ENCODE data around the gene NME4. TPM values are rescaled to one million over a fixed set of nuclear protein-coding genes. Genes with fewer than 3 reads are reported as not detected.
"Not testable (repeated sequence)": the region's sequence is repeated elsewhere in the genome, so short reads cannot be mapped to it uniquely, and the experiment has no call there.

Gene NME4
- 10 to 100 TPM; 38.3 to 63.6 TPM for total RNA-seq

DNA sequence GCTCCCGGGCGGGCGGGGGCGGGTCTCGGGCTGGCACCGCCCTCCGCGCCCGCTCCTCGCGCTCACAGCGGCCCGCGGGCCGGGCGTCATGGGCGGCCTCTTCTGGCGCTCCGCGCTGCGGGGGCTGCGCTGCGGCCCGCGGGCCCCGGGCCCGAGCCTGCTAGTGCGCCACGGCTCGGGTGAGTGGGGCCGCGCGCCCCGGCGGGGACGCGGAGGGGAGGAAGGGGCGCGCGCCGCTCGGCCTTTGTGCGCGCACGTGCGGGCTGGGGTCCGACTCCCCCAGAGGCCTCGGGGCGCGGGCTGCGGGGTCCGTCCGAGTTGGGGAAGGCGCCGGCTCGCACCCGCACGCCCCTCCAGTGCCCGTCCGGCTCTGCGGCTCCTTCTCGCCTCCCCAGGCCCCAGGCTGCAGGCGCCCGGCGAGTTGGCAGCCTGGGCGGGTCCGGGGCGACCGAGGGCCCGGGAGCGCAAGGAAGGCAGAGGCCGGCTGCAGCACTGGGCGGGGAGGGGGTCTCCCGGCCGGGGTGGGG, at the start of gene NME4:
Gene NME4 (plus strand): TSS at position 65 of the 527 bp plus-strand sequence. CDS start 24 bp downstream, at position 89.
- DNase-seq: no peak
- H3K4me3 ChIP-seq: peak within 1 kb of the TSS; percentile 49
- peaks cover 4% of the 10 kb centered on the region for H3K4me1 ChIP-seq
- TF ChIP-seq, protein P1, sequence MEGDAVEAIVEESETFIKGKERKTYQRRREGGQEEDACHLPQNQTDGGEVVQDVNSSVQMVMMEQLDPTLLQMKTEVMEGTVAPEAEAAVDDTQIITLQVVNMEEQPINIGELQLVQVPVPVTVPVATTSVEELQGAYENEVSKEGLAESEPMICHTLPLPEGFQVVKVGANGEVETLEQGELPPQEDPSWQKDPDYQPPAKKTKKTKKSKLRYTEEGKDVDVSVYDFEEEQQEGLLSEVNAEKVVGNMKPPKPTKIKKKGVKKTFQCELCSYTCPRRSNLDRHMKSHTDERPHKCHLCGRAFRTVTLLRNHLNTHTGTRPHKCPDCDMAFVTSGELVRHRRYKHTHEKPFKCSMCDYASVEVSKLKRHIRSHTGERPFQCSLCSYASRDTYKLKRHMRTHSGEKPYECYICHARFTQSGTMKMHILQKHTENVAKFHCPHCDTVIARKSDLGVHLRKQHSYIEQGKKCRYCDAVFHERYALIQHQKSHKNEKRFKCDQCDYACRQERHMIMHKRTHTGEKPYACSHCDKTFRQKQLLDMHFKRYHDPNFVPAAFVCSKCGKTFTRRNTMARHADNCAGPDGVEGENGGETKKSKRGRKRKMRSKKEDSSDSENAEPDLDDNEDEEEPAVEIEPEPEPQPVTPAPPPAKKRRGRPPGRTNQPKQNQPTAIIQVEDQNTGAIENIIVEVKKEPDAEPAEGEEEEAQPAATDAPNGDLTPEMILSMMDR (IDR thresholded peaks at IDR 0.05): no peak
- intact Hi-C loops (cut with DNase I): no loop called here
- no peaks in the 10 kb centered on the region for H3K27me3 ChIP-seq
- no peaks in the 10 kb centered on the region for H3K36me3 ChIP-seq
- H3K27ac ChIP-seq: peak within 1 kb of the TSS; percentile 27
- H3K9ac ChIP-seq (ENCODE audit: low read depth in 2 of 2, low read length in 2 of 2): peak within 1 kb of the TSS in 1 of 2 donors; percentile 70
- no peaks in the 10 kb centered on the region for H3K9me3 ChIP-seq

DNA sequence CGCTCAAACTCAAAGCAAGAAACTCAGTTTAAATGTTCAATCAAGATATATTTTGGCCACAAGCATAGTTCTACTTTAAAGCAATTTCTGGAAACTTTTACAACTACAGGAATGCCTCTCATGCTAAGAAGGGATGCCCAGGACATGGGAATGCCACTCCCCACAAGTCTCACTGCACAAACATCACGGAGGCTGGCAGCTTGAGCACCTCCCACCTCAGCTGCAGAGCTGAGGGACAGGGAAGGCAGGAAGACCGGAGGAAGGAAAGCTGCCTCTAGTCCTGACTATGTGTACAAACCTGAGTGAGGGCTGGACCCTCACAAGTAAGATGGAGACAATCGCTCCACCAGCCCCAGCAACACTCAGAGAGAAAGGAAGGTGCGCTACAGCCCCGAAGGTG, 49.8 kb upstream of the NME4 start:
- Histone ChIP-seq H3K27me3 (no peaks in the 10 kb centered on the region), H3K9me3 (no peaks in the 10 kb centered on the region), H3K4me3 (no peak overlapping the region), H3K4me1 (peaks cover 8% of the 10 kb centered on the region), H3K27ac (no peak overlapping the region), H3K9ac (ENCODE audit: low read depth in 2 of 2, low read length in 2 of 2) (no peak overlapping the region), H3K36me3 (no peaks in the 10 kb centered on the region)
- TF ChIP-seq, protein P1 (IDR thresholded peaks at IDR 0.05): no peak
- DNase-seq: no peak
- intact Hi-C loops (cut with DNase I): no loop called here

DNA sequence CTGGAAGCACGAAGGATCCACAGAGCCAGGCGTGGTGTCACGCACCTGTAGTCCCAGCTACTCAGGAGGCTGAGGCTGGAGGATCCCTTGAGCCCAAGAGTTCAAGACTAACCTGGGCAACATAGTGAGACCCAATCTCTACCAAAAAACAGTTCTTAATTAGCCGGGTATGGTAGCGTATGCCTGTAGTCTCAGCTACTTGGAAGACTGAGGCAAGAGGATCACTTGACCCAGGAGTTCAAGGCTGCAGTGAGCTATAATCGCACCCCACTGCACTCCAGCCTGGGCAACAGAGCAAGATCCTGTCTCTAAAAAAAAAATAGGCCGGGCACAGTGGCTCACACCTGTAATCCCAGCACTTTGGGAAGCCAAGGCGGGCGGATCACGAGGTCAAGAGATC, 48.5 kb upstream of the NME4 start:
- H3K36me3 ChIP-seq; H3K9me3 ChIP-seq; H3K4me1 ChIP-seq; H3K27me3 ChIP-seq; H3K9ac ChIP-seq (ENCODE audit: low read depth in 2 of 2, low read length in 2 of 2); DNase-seq; intact Hi-C loops (cut with DNase I); H3K4me3 ChIP-seq; H3K27ac ChIP-seq: not testable (repeated sequence)

DNA sequence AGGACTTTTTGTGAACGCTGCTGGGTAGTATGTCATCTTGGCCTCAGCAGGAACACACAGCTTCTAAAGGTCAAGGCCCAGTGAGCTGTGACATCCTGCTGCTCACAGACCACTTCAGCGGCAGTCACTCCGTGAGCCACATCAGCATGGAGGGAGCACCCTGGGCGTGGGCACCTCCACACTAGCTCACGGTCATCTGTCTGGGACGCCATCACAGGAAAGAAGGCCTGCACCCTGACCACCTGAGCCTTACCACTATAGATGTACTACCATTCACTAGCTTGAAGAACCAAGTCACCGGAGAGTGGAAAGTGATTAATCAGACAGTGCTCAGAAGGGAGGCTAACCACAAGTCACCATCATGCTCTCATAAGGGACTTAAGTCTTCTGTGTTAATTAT, 47.8 kb upstream of the NME4 start:
- intact Hi-C loops (cut with DNase I): no loop called here
- no peaks in the 10 kb centered on the region for H3K36me3 ChIP-seq

DNA sequence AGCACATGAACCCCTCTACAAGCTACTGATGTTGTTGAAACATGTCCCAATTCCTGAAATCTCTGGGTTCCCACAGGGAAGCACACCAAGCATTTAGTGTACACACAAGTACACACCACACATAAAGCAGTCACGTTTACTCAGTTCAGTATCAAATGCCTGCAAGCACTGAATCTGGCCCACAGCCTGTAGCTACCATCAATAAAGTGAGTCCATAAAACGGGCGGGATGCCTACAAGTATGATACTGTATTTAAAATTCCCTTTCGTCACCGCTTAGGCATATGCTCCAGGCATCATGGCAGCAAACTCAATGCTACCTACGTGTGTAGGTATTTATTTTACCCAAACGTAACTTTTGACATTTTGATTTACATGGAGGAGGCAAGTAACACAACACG, 46.8 kb upstream of the NME4 start:
- Histone ChIP-seq H3K9ac (ENCODE audit: low read depth in 2 of 2, low read length in 2 of 2) (peak overlapping the region in 1 of 2 donors; percentile 32), H3K36me3 (no peaks in the 10 kb centered on the region), H3K4me1 (peaks cover 8% of the 10 kb centered on the region), H3K27me3 (no peaks in the 10 kb centered on the region), H3K27ac (no peak overlapping the region), H3K9me3 (no peaks in the 10 kb centered on the region), H3K4me3 (no peak overlapping the region)
- no peak for DNase-seq
- intact Hi-C loops (cut with DNase I): no loop called here
- TF ChIP-seq, protein P1 (IDR thresholded peaks at IDR 0.05): no peak

More for the DNA sequence above, 47.8 kb upstream of the NME4 start:
- Histone ChIP-seq H3K27ac (no peak overlapping the region), H3K9me3 (no peaks in the 10 kb centered on the region), H3K4me1 (peaks cover 8% of the 10 kb centered on the region), H3K27me3 (no peaks in the 10 kb centered on the region), H3K4me3 (no peak overlapping the region), H3K9ac (ENCODE audit: low read depth in 2 of 2, low read length in 2 of 2) (no peak overlapping the region)
- TF ChIP-seq, protein P1 (IDR thresholded peaks at IDR 0.05): no peak
- DNase-seq: no peak

DNA sequence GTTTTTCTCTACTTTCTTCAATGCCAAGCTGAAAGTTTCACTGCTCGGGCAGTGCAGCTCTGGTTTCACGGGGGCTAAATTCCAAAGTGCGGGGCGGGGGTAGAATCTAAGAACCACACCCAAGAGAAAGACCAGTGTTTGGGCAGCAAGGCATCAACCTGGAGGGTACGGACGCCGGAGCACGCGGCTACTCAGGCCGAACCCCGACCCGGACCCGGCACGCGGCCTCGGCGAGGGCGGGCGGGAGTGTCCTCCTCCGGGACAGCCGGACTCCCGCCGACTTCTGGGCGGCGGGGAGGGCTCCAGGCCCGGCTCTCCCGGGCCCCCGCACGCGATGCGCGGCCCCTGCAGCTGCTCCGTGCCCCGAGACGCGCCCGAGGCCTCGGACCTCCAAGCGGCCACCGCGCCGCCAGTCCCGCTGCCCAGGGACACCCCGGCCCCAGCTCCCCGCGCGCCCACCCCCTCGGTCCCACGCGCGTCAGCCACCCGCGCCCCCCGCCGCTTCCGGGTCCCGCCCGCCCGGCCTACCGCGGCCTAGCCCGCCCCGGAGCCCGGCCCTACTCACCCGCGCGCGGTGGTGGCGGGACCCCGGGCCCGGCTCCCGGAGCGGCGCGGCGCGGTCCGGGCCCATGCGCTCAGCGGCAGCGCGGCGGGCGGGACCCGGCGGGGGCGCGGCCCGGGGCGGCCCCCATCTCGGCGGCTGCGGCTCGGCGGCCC, 45.0 kb upstream of the NME4 start:
- peak overlapping the region; percentile 75 for H3K4me3 ChIP-seq
- intact Hi-C loops (cut with DNase I): no loop called here
- H3K9ac ChIP-seq (ENCODE audit: low read depth in 2 of 2, low read length in 2 of 2): peak overlapping the region; percentile 63 to 83
- H3K27me3 ChIP-seq: no peaks in the 10 kb centered on the region
- H3K4me1 ChIP-seq: peaks cover 8% of the 10 kb centered on the region
- peak overlapping the region; percentile 55 for H3K27ac ChIP-seq
- peak; percentile 61 for DNase-seq
- no peaks in the 10 kb centered on the region for H3K9me3 ChIP-seq
- TF ChIP-seq, protein P1 (IDR thresholded peaks at IDR 0.05): no peak
- no peaks in the 10 kb centered on the region for H3K36me3 ChIP-seq

All from colonic mucosa (tissue), 4 donors.